ENCODE results near the gene SRGAP3. TPM values are rescaled to one million over a fixed set of nuclear protein-coding genes. Genes with fewer than 3 reads are reported as not detected.

SRGAP3 gene
- total RNA-seq, 4 donors from 2014 or later = 13.7 to 27.7 (median 18.5) TPM

DNA sequence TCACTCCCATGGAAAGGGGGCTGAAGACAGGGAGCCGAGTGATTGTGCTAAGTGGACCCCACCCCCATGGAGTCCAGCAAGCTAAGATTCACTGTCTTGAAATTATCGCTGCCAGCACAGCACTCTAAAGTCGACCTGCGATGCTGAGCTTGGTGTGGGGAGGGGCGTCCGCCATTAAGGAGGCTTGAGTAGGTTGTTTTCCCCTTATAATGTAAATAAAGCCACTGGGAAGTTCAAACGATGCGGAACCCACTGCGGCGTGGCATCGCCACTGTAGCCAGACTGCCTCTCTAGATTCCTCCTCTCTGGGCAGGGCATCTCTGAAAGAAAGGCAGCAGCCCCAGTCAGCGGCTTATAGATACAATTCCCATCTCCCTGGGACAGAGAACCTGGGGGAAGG is 10.9 kb upstream of the SRGAP3 start:
- no peak overlapping the region for H3K4me3 ChIP-seq (ENCODE audit: low read depth, poor library complexity, severe bottlenecking)
- TF ChIP-seq, protein P1, sequence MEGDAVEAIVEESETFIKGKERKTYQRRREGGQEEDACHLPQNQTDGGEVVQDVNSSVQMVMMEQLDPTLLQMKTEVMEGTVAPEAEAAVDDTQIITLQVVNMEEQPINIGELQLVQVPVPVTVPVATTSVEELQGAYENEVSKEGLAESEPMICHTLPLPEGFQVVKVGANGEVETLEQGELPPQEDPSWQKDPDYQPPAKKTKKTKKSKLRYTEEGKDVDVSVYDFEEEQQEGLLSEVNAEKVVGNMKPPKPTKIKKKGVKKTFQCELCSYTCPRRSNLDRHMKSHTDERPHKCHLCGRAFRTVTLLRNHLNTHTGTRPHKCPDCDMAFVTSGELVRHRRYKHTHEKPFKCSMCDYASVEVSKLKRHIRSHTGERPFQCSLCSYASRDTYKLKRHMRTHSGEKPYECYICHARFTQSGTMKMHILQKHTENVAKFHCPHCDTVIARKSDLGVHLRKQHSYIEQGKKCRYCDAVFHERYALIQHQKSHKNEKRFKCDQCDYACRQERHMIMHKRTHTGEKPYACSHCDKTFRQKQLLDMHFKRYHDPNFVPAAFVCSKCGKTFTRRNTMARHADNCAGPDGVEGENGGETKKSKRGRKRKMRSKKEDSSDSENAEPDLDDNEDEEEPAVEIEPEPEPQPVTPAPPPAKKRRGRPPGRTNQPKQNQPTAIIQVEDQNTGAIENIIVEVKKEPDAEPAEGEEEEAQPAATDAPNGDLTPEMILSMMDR (IDR thresholded peaks at IDR 0.05) = no peak
- no peak for TF ChIP-seq POLR2A (IDR thresholded peaks at IDR 0.05)
- DNase-seq (ENCODE audit: low spot score in 2 of 2) = no peak
- intact Hi-C loops (cut with DNase I; ENCODE audit: low total_unique reads) = no loop called here
- 93 to 95% methylated on average over 12 of the region's 12 CpGs for whole genome bisulfite sequencing, 2 donors

DNA sequence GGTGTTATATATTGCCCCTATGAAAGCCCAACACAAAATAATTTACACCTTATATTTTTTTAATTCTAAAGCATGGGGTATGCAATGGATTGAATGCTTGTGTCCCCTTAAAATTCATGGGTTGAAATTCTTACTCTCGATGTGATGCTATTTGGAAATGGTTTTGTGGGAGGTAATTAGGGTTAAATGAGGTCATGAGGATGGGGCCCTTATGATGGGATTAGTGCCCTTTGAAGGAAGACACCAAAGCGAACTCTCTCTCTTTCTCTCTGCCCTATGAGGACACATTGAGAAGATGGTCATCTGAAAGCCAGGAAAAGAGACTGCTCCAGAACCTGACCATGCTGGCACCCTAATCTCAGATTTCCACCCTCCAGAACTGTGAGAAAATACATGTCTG is 7.6 kb upstream of the SRGAP3 start:
- DNase-seq (ENCODE audit: low spot score in 2 of 2) = no peak
- 96% methylated on average over 2 of the region's 2 CpGs for whole genome bisulfite sequencing, 2 donors
- intact Hi-C loops (cut with DNase I; ENCODE audit: low total_unique reads) = no loop called here
- no peak overlapping the region for H3K4me3 ChIP-seq (ENCODE audit: low read depth, poor library complexity, severe bottlenecking)
- no peak for TF ChIP-seq POLR2A (IDR thresholded peaks at IDR 0.05)
- TF ChIP-seq, protein P1 (IDR thresholded peaks at IDR 0.05) = no peak

DNA sequence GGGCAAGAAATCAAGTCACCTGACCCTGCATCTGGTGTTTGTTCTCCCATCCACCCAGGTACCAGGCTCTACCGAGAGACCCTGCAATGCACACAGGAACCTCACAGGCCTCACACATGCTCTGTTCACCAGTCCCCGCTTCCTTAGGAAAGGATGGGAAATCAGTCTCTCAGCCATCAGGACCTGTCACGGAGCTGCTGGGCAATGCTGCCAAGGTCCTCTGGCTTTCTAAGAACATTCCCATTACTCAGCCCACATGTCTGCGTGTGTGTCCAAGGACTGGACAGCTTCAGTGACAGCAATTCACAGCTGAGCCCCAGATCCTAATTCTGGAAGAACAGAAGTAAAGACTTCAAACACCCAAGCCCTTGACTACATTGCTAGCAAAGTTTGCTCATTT is 6.5 kb upstream of the SRGAP3 start:
- TF ChIP-seq, protein P1 (IDR thresholded peaks at IDR 0.05) = no peak
- TF ChIP-seq POLR2A (IDR thresholded peaks at IDR 0.05) = no peak
- no peak overlapping the region for H3K4me3 ChIP-seq (ENCODE audit: low read depth, poor library complexity, severe bottlenecking)
- WGBS, 2 donors = 64 to 80% methylated on average over 4 of the region's 4 CpGs
- intact Hi-C loops (cut with DNase I; ENCODE audit: low total_unique reads) = no loop called here
- DNase-seq (ENCODE audit: low spot score in 2 of 2) = no peak

DNA sequence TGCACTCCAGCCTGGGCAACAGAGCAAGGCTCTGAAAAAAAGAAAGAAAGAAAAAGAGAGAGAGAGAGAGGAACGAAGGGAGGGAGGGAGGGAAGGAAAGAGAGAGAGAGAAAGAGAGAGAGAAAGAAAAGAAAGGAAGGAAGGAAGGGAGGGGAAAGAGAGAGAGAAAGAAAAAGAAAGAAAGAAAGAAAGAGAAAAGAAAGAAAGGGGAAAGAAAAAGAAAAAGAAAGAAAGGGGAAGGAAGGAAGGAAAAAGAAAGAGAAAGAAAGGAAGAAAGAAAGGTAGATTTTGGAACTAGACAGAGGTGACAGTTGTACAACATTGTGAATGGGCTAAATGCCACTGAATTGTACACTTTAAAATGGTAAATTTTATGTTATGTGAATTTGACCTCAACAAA is 5.3 kb upstream of the SRGAP3 start:
- intact Hi-C loops (cut with DNase I; ENCODE audit: low total_unique reads) = no loop called here
- DNase-seq (ENCODE audit: low spot score in 2 of 2) = no peak
- no peak overlapping the region for H3K4me3 ChIP-seq (ENCODE audit: low read depth, poor library complexity, severe bottlenecking)
- TF ChIP-seq POLR2A (IDR thresholded peaks at IDR 0.05) = no peak
- TF ChIP-seq, protein P1 (IDR thresholded peaks at IDR 0.05) = no peak
- WGBS, 2 donors = 73 to 79% methylated on average over 1 of the region's 1 CpG

DNA sequence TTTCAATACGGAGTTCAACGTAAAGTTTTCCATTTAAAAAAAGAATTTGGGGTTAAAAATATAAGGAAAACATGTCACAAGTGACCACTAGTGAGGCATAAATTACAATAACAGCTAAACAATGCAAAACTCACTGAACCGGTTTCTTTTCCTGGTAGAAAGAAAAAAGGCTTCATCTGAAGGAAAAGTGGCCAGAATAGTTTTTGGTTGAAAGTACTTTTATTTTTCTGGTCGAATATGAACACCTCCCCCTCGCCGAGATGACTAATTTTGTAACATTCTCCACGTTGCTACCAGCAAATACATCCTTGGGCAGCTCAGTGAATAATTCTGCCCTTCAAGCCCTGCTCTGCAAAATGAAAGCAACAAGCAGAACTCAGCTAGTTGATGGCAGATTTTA is 3.9 kb upstream of the SRGAP3 start:
- DNase-seq (ENCODE audit: low spot score in 2 of 2) = no peak
- intact Hi-C loops (cut with DNase I; ENCODE audit: low total_unique reads) = no loop called here
- TF ChIP-seq POLR2A (IDR thresholded peaks at IDR 0.05) = no peak
- TF ChIP-seq, protein P1 (IDR thresholded peaks at IDR 0.05) = no peak
- no peak overlapping the region for H3K4me3 ChIP-seq (ENCODE audit: low read depth, poor library complexity, severe bottlenecking)
- WGBS, 2 donors = 66 to 72% methylated on average over 7 of the region's 7 CpGs

DNA sequence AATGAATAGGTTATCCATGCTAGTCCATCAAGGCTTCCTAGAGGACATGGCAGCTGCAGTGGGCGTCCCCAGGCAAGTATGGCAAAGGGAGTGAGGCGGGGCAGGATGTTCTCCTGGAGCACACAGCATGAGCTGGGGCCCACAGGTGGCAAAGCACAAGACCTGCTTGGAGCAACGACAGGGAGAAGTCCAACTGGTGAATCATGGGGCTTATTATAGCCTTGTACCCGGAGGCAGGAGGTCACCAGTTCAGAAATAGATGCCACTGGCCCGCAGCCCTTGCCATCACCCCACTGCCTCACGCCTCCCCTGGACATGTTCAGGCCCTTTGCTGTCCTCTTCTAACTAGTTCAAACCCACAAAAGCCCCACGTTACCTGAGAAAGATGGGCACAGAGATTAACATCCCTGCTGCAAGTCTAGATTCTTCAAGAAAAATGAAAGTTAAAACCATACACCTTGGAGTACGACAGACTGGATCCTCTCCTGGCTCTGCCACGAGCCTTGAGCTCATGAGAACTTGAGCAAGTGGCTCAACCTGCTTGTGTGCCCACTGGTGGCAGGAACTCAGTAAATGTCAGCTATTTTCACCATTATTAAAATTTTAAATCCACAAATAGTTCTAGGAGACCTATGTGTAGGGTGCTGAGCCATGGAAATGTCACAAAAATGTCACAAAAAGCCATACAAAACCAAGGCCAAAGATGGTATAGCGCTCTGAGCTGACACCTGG is 1.8 kb upstream of the SRGAP3 start:
- H3K4me3 ChIP-seq (ENCODE audit: low read depth, poor library complexity, severe bottlenecking) = no peak overlapping the region
- WGBS, 2 donors = 71 to 73% methylated on average over 10 of the region's 10 CpGs
- no peak for TF ChIP-seq POLR2A (IDR thresholded peaks at IDR 0.05)
- TF ChIP-seq, protein P1 (IDR thresholded peaks at IDR 0.05) = no peak
- DNase-seq (ENCODE audit: low spot score in 2 of 2) = no peak
- intact Hi-C loops (cut with DNase I; ENCODE audit: low total_unique reads) = no loop called here

Data from lower leg skin (tissue), 4 donors.